GM12878 (cell line): ENCODE measurements around the gene WDR11. TPM values are rescaled to one million over a fixed set of nuclear protein-coding genes. Genes with fewer than 3 reads are reported as not detected.

Experiments
- ATAC-seq: fragments of 200-7000 bp; cut with Tn5 transposase; 3 replicates; pipeline ENCODE4 v1.9.1; 2020; ENCODE audit warnings: mild to moderate bottlenecking, moderate library complexity
- BruUV-seq: library from RNA; stranded (reverse); fragments of 400-500 nt; replicated peaks from 2 replicates; lab custom pipeline; 2021; lab: Mats Ljungman, UMichigan
- CTCF ChIA-PET: fragments of 300-600 bp; sonication (Branson Sonifier 250); formaldehyde crosslinking; extraction: SDS; loops from one replicate; lab custom pipeline; 2021; ENCODE audit warnings: inconsistent platforms; lab: Yijun Ruan, JAX
- POLR2A ChIA-PET: fragments of 350-600 bp; formaldehyde crosslinking; extraction: SDS; loops from one replicate; lab custom pipeline; 2021; ENCODE audit warnings: inconsistent platforms; lab: Charles Lee
- RAD21 ChIA-PET: fragments of 300-600 bp; sonication (Branson Sonifier 250); formaldehyde crosslinking; loops from one replicate; lab custom pipeline; 2023; ENCODE audit warnings: antibody characterized with exemption; ENCODE audit not compliant: unreplicated experiment; lab: Charles Lee
- SMC1A ChIA-PET: fragments of 300-600 bp; sonication (Branson Sonifier 250); formaldehyde crosslinking; loops from one replicate; lab custom pipeline; 2023; ENCODE audit not compliant: unreplicated experiment, uncharacterized antibody; lab: Charles Lee
- DNase-seq: peaks from one replicate; pipeline ENCODE4 v3.0.0-alpha.2; 2011; ENCODE audit warnings: low read depth, low spot score
- FAIRE-seq: peaks from 3 replicates; lab custom pipeline; 2011; peaks lifted over from hg19 to GRCh38; lab: Jason Lieb, UNC
- H2AFZ ChIP-seq: 2 replicates; pipeline ENCODE4 v1.6.0; 2011; ENCODE audit warnings: low read depth, low read length, control low read depth; ENCODE audit not compliant: control insufficient read depth
- H3K27ac ChIP-seq: 2 replicates; pipeline ENCODE4 v1.5.1; 2011; ENCODE audit warnings: control low read depth; ENCODE audit not compliant: control insufficient read depth, insufficient read depth
- H3K27me3 ChIP-seq, 2 experiments: replicated peaks in 1 of 2; 2 replicates each; pipeline versions ENCODE4 v1.6.0 to v1.6.1; 2011; ENCODE audit warnings: low read length in 1 of 2; ENCODE audit not compliant: control insufficient read depth in 2 of 2, insufficient read depth in 2 of 2
- H3K36me3 ChIP-seq, 2 experiments: 2 replicates each; pipeline ENCODE4 v1.5.1; 2011; ENCODE audit warnings: low read length in 1 of 2; ENCODE audit not compliant: control insufficient read depth in 2 of 2, insufficient read depth in 2 of 2
- H3K4me1 ChIP-seq: 2 replicates; pipeline ENCODE4 v1.6.1; 2011; ENCODE audit warnings: mild to moderate bottlenecking, low read length, moderate library complexity, mixed read lengths; ENCODE audit not compliant: control insufficient read depth, insufficient read depth
- H3K4me2 ChIP-seq: 2 replicates; pipeline ENCODE4 v1.6.0; 2011; ENCODE audit warnings: control low read depth; ENCODE audit not compliant: control insufficient read depth, insufficient read depth
- H3K4me3 ChIP-seq: fragments of 200-600 bp; sonication (generic); 2 replicates; pipeline ENCODE4 v1.5.1; 2016
- H3K79me2 ChIP-seq: 2 replicates; pipeline ENCODE4 v1.6.0; 2011; ENCODE audit warnings: low read length; ENCODE audit not compliant: control insufficient read depth, insufficient read depth
- H3K9ac ChIP-seq: 2 replicates; pipeline ENCODE4 v1.8.0; 2011; ENCODE audit warnings: low read length, control low read depth, mixed read lengths; ENCODE audit not compliant: control insufficient read depth, insufficient read depth
- H3K9me3 ChIP-seq: replicated peaks from 3 replicates; pipeline ENCODE4 v1.5.1; 2011; ENCODE audit warnings: mild to moderate bottlenecking, low read length; ENCODE audit not compliant: control insufficient read depth, insufficient read depth
- H4K20me1 ChIP-seq: 2 replicates; pipeline ENCODE4 v1.6.0; 2011; ENCODE audit not compliant: control insufficient read depth, insufficient read depth
- BRCA1 ChIP-seq: IDR thresholded peaks from 2 replicates; pipeline ENCODE4 v1.6.1; 2011; ENCODE audit warnings: low read depth, low read length, improper control_type of control experiment
- CBFB ChIP-seq: IDR thresholded peaks from 2 replicates; pipeline ENCODE4 v1.6.1; 2016; ENCODE audit warnings: antibody characterized with exemption, low read depth
- FOS ChIP-seq: IDR thresholded peaks from 3 replicates; pipeline ENCODE4 v1.6.1; 2011; ENCODE audit warnings: borderline replicate concordance; ENCODE audit not compliant: insufficient read length; ENCODE audit errors: extremely low read depth
- FOXK2 ChIP-seq: fragments of 450-650 bp; IDR thresholded peaks from 2 replicates; pipeline ENCODE4 v1.6.1; 2017; ENCODE audit warnings: mild to moderate bottlenecking, moderate library complexity
- HDAC6 ChIP-seq: fragments of 200-600 bp; sonication (generic); IDR thresholded peaks from one replicate; pipeline ENCODE4 v1.8.0; 2017; ENCODE audit warnings: antibody characterized with exemption; ENCODE audit not compliant: unreplicated experiment
- MEF2A ChIP-seq: IDR thresholded peaks from 2 replicates; pipeline ENCODE4 v1.6.1; 2011; ENCODE audit warnings: low read depth, mild to moderate bottlenecking, low read length, moderate library complexity; ENCODE audit not compliant: insufficient read depth
- MYC ChIP-seq: IDR thresholded peaks from 2 replicates; pipeline ENCODE4 v1.6.1; 2011; ENCODE audit warnings: mild to moderate bottlenecking, low read length, moderate library complexity, inconsistent platforms; ENCODE audit not compliant: insufficient read depth, insufficient replicate concordance, insufficient read length, severe bottlenecking
- NFIC ChIP-seq: IDR thresholded peaks from 2 replicates; pipeline ENCODE4 v1.6.1; 2012; ENCODE audit warnings: low read depth, mild to moderate bottlenecking, inconsistent platforms, low read length, moderate library complexity
- NR2C1 ChIP-seq: fragments of 450-650 bp; IDR thresholded peaks from 2 replicates; pipeline ENCODE4 v1.6.1; 2017; ENCODE audit warnings: antibody characterized with exemption, mild to moderate bottlenecking, moderate library complexity
- PML ChIP-seq: IDR thresholded peaks from 2 replicates; pipeline ENCODE4 v1.6.1; 2012; ENCODE audit warnings: low read length, inconsistent platforms
- PRDM15 ChIP-seq: fragments of 450-650 bp; formaldehyde crosslinking; IDR thresholded peaks from 2 replicates; pipeline ENCODE4 v1.4.0; 2020; ENCODE audit warnings: mild to moderate bottlenecking, moderate library complexity
- RAD21 ChIP-seq: IDR thresholded peaks from 2 replicates; pipeline ENCODE4 v1.6.1; 2011; ENCODE audit warnings: mild to moderate bottlenecking, low read depth, low read length, moderate library complexity; ENCODE audit not compliant: insufficient read depth
- SIN3A ChIP-seq: IDR thresholded peaks from 2 replicates; pipeline ENCODE4 v1.6.1; 2012; ENCODE audit warnings: low read depth, low read length, improper control_type of control experiment
- SMAD1 ChIP-seq: fragments of 450-650 bp; IDR thresholded peaks from 2 replicates; pipeline ENCODE4 v1.6.1; 2018; ENCODE audit warnings: mild to moderate bottlenecking, low read depth; ENCODE audit not compliant: partially characterized antibody
- SREBF1 ChIP-seq: IDR thresholded peaks from 2 replicates; pipeline ENCODE4 v1.6.1; 2012; ENCODE audit warnings: mild to moderate bottlenecking, low read length
- TARDBP ChIP-seq: IDR thresholded peaks from 2 replicates; pipeline ENCODE4 v1.6.1; 2016; ENCODE audit warnings: borderline replicate concordance
- ZNF592 ChIP-seq: fragments of 450-650 bp; IDR thresholded peaks from 2 replicates; pipeline ENCODE4 v1.6.1; 2017; ENCODE audit warnings: mild to moderate bottlenecking, moderate library complexity
- WGBS: methylation state at CpG from one replicate; pipeline ENCODE4 v1.1.6; 2016; ENCODE audit warnings: low lambda C conversion rate; ENCODE audit not compliant: insufficient replicate concordance, insufficient coverage; ENCODE audit errors: missing lambda C conversion rate; 5-methylcytosine and 5-hydroxymethylcytosine counted together
- in situ Hi-C: fragments of 300-500 bp; cut with MboI; formaldehyde crosslinking; loops from 9 replicates; pipeline ENCODE4 v1.14.3; 2018; ENCODE audit warnings: mixed read lengths
- intact Hi-C: fragments of 100-400 bp; cut with micrococcal nuclease; formaldehyde crosslinking; loops from one replicate; pipeline ENCODE4 v1.14.2; 2022; ENCODE audit not compliant: unreplicated experiment
- polyA plus RNA-seq, 11 experiments: library from polyadenylated mRNA; depleted of rRNA in 4 of 11; unstranded in 6 of 11; stranded (reverse) in 5 of 11; fragments of >200 nt; fragmentation: Nextera tagmentation in 4 of 11; fragmentation: Illumina TruSeq in 1 of 11; extraction: Ambion mirVana in 4 of 11; extraction: Trizol in 1 of 11; gene quantifications; 1 replicate in 1 of 11; 2 replicates in 10 of 11; pipeline versions ENCODE4 v1.2.1 to v1.2.3, GENCODE V29; 2011 to 2016; ENCODE audit warnings: inconsistent platforms in 2 of 11, missing spikeins in 2 of 11, low read depth in 1 of 11
- total RNA-seq, 4 experiments: library from RNA; depleted of rRNA in 3 of 4; stranded (reverse); fragments of >200 nt in 3 of 4; fragmentation: Illumina TruSeq in 1 of 4; extraction: Trizol in 1 of 4; gene quantifications; 2 replicates each; pipeline versions ENCODE4 v1.2.1 to v1.2.3, GENCODE V29; 2013 to 2021

WDR11 gene
- total and polyA plus RNA-seq, 10 of the 15 experiments (the other 5 are each of a cell fraction or from before 2014, with no cell fraction given) = 21.3 to 132 (median 42.6) TPM

- no peak for TF ChIP-seq PRDM15 (CRISPR knock-in tag)
Observed at GRCh38 chr10:120940299-120940900, 89.2 kb downstream of the WDR11 start (continued).

DNA sequence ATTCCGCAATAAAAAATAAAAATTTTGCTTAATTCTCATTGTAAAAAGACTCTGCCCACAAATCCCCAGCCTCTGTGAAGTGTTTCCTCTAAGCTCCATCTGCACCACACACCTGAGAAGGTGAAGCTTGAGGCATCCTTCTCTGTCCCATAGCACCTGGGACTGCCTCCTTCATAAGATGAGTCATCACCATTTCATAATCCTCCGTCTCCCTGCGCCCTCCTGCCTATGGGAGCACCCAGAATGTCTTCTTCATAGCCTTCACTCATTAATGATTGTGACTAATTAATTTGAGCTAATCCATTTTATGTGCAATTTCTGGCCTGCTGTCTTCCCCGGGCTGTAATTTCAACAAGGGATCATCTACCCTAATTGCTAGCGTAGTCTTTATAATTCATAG, 90.3 kb downstream of the WDR11 start:
- no peak overlapping the region for H3K4me3 ChIP-seq
- no peak overlapping the region for H3K9ac ChIP-seq
- CTCF ChIA-PET = no interaction called here
- no peak for DNase-seq
- no peaks in the 10 kb centered on the region for H3K4me1 ChIP-seq
- no peaks in the 10 kb centered on the region for H3K9me3 ChIP-seq
- SMC1A ChIA-PET = no interaction called here
- FAIRE-seq = no peak
- no peaks in the 10 kb centered on the region for H3K36me3 ChIP-seq
- in situ Hi-C loops = loop anchor here (5.0 kb wide), 2 partner anchors 671 to 961 kb away; no protein-coding TSS in a partner anchor
- ATAC-seq = no peak
- intact Hi-C loops = no loop called here
- WGBS = 88% methylated on average over 1 of the region's 5 CpGs
- POLR2A ChIA-PET = no interaction called here
- H3K4me2 ChIP-seq = no peak overlapping the region
- H3K79me2 ChIP-seq = no peaks in the 10 kb centered on the region
- RAD21 ChIA-PET = no interaction called here
- H3K27ac ChIP-seq = no peak overlapping the region
- BruUV-seq = no TSS peak
- no peaks in the 10 kb centered on the region for H4K20me1 ChIP-seq
- no peaks in the 10 kb centered on the region; a peak in 2 of 4 replicates for H3K27me3 ChIP-seq
- no peak overlapping the region for H2AFZ ChIP-seq
- TF ChIP-seq SMAD1 = no peak
- TF ChIP-seq TARDBP = no peak
- no peak for TF ChIP-seq MYC
- no peak for TF ChIP-seq HDAC6
- TF ChIP-seq FOXK2 = no peak
- no peak for TF ChIP-seq BRCA1
- TF ChIP-seq ZNF592 = no peak
- no peak for TF ChIP-seq SREBF1
- TF ChIP-seq NFIC = no peak
- TF ChIP-seq CBFB = no peak
- no peak for TF ChIP-seq FOS
- TF ChIP-seq NR2C1 = no peak
- TF ChIP-seq RAD21 = no peak
- no peak for TF ChIP-seq PML
- TF ChIP-seq MEF2A = no peak
- no peak for TF ChIP-seq SIN3A
